Measurements from ENCODE around the gene TMEM72. TPM values are rescaled to one million over a fixed set of nuclear protein-coding genes. Genes with fewer than 3 reads are reported as not detected.

The TMEM72 gene
- total RNA-seq, 2 donors from 2014 or later, result 14.5 to 17.6 TPM

DNA sequence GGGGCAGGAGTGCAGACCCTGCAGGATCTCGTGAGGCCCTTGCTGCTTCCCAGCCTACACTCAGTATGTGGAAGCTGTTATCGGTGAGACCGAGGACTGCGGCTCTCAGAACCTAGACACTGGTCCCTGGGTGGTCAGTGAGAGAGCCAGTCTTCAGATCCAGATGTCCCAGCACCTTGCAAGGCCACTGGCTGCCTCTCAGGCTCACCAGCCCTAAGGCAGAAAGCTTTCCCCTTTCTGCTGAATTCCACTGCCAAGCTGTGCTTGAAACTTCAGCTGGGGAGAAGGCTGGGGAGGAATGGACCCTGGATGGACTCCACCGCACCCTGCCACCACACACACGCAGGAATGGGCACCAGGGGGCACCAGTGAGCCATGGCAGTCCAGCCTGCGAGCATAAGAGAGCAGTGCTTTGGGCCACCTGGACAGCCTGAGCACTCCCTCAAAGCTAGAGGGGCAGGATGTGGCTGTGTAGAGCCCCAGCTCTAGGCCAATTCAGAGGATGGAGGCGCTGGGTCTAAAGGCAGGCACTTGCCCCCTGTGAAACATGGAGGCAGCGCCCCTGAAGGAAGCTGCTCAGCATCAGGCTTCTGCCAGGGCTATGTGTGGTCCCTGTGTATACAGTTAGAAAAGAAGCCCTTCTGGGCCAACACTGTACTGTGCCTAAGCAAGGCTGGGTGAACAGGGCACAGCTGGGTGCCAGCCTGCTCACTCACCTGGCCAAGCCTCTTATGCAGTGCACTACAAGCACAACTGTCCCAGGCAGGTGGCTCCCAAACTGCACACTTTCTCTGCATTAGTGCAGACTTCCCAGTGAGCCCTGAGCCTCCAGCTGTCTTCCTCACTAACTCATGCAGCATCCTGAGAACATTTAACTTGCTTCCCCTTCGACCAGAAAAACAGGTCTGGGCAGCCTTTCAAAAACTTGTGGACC, 21.6 kb downstream of the TMEM72 start:
- Histone ChIP-seq H3K9me3 (no peaks in the 10 kb centered on the region), H3K4me3 (no peak overlapping the region), H3K36me3 (no peaks in the 10 kb centered on the region), H3K27me3 (no peaks in the 10 kb centered on the region), H3K9ac (ENCODE audit: low read depth in 2 of 2, low read length in 2 of 2) (no peak overlapping the region), H3K4me1 (no peaks in the 10 kb centered on the region), H3K27ac (no peak overlapping the region)
- peak; percentile 93 for TF ChIP-seq CTCF (IDR thresholded peaks at IDR 0.05)
- intact Hi-C loops (cut with DNase I), result loop anchor here (2.0 kb wide), 1 partner anchor 42 kb away; no protein-coding TSS in a partner anchor
- DNase-seq, result peak; percentile 95

DNA sequence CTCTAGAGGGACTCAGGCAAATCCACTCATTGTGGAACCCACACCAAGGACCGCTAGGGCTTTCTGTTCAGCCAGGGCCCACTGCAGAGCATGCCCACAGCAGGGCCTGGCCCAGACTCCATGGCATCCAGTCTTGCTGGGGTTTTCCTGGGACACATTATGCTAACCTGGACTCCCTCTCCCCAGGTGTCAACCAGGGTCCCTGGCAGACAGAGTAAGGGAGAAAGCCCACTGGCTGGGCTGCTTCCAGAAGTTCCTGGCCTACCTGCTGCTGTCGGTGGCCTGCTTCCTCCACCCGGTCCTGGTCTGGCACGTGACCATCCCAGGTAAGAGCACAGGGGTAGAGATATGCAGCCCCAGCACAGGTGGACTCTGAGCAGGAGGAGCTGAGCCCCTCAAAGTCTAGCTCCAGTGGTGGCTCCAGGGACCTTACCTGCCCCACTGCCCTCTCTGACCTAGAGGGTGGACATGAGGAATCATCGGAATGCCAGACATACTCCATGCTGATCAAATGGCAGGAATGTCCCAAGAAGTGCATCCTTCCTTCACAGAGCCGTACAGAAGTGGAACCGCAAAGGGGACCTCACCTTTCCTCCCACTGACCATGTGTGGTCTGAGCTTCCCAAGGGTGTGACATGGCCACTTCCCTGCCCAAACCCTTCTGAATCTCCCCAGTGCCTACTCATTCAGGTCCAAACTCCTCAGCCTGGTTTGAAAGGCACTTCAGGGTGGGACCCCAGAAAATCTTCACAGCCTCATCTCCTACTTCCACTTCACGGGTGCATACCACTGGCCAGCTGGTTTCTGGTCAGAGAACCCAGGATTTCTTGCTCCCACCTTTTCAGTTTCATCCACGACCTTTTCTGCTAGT, 22.5 kb downstream of the TMEM72 start:
- Histone ChIP-seq H3K27ac (no peak overlapping the region), H3K9me3 (no peaks in the 10 kb centered on the region), H3K36me3 (no peaks in the 10 kb centered on the region), H3K9ac (ENCODE audit: low read depth in 2 of 2, low read length in 2 of 2) (no peak overlapping the region), H3K4me3 (no peak overlapping the region), H3K4me1 (no peaks in the 10 kb centered on the region), H3K27me3 (no peaks in the 10 kb centered on the region)
- intact Hi-C loops (cut with DNase I), result loop anchor here (2.0 kb wide), 1 partner anchor 41 kb away; no protein-coding TSS in a partner anchor
- TF ChIP-seq CTCF (IDR thresholded peaks at IDR 0.05), result no peak
- DNase-seq, result no peak

DNA sequence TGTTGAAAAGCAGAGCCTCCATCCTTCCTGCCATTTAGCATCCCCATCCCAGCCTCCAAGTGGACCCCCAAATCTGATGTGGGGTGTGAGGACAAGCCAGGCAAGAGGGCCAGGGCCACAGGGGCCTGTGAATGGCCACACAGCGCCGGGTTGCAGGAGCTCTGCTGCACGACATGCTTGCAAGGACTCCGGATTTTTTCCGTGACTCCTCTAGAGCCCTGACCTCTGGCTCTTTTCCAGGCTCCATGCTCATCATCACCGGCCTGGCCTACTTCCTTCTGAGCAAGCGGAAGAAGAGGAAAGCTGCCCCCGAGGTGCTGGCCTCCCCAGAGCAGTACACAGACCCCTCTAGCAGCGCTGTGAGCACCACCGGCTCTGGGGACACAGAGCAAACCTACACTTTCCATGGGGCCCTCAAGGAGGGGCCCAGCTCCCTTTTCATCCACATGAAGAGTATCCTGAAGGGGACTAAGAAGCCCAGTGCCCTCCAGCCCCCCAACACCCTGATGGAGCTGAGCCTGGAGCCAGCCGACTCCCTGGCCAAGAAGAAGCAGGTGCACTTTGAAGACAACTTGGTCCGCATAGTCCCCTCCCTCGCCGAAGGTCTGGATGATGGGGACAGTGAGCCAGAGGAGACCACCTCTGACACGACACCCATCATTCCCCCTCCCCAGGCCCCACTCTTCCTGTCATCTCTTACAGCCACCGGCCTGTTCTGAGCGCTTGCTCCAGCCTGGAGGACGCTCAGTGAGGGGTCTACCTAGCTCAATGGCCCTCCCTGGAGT, 23.5 kb downstream of the TMEM72 start:
- Histone ChIP-seq H3K4me3 (no peak overlapping the region), H3K9ac (ENCODE audit: low read depth in 2 of 2, low read length in 2 of 2) (no peak overlapping the region), H3K9me3 (no peaks in the 10 kb centered on the region), H3K27me3 (no peaks in the 10 kb centered on the region), H3K27ac (no peak overlapping the region), H3K4me1 (no peaks in the 10 kb centered on the region), H3K36me3 (no peaks in the 10 kb centered on the region)
- intact Hi-C loops (cut with DNase I), result no loop called here
- DNase-seq, result no peak
- TF ChIP-seq CTCF (IDR thresholded peaks at IDR 0.05), result no peak

GRCh38 chr10:44935201-44935965, 24.2 kb downstream of the TMEM72 start:
- Histone ChIP-seq H3K36me3 (no peaks in the 10 kb centered on the region), H3K9me3 (no peaks in the 10 kb centered on the region), H3K9ac (ENCODE audit: low read depth in 2 of 2, low read length in 2 of 2) (no peak overlapping the region), H3K4me1 (no peaks in the 10 kb centered on the region), H3K4me3 (no peak overlapping the region), H3K27me3 (no peaks in the 10 kb centered on the region), H3K27ac (no peak overlapping the region)
- no peak for TF ChIP-seq CTCF (IDR thresholded peaks at IDR 0.05)
- intact Hi-C loops (cut with DNase I), result no loop called here
- DNase-seq, result no peak
